T-helper 2 cell (primary cell): ENCODE results near the gene PKNOX2.
"Not testable (repeated sequence)": the region's sequence is repeated elsewhere in the genome, so short reads cannot be mapped to it uniquely, and the experiment has no call there.

Experiments used
- DNase-seq, 5 experiments: peaks; one replicate each; pipeline versions ENCODE4 v3.0.0 to v3.0.0-alpha.2; 2012 to 2022

PKNOX2 gene

GRCh38 chr11:125202977-125203376 is 38.4 kb downstream of the PKNOX2 start:
- no peak for DNase-seq

GRCh38 chr11:125207866-125208425 is 43.4 kb downstream of the PKNOX2 start:
- DNase-seq, result no peak

GRCh38 chr11:125210066-125210465 is 45.5 kb downstream of the PKNOX2 start:
- no peak for DNase-seq

- DNase-seq, result no peak
These were observed 46.8 kb downstream of the PKNOX2 start for GRCh38 chr11:125211191-125211947.

- DNase-seq, result no peak
These were observed 47.4 kb downstream of the PKNOX2 start for GRCh38 chr11:125211948-125212340.

GRCh38 chr11:125214601-125215565 is 50.3 kb downstream of the PKNOX2 start:
- DNase-seq, result no peak

GRCh38 chr11:125215976-125216375 is 51.4 kb downstream of the PKNOX2 start:
- no peak for DNase-seq

- no peak for DNase-seq
These were observed 53.8 kb downstream of the PKNOX2 start for GRCh38 chr11:125218336-125218735.

GRCh38 chr11:125221461-125221860 is 56.9 kb downstream of the PKNOX2 start:
- no peak for DNase-seq

GRCh38 chr11:125222494-125222893 is 57.9 kb downstream of the PKNOX2 start:
- peak in 1 of 5 experiments; percentile 4 for DNase-seq

GRCh38 chr11:125223161-125223560 is 58.6 kb downstream of the PKNOX2 start:
- DNase-seq, result not testable (repeated sequence)

- no peak for DNase-seq
These were observed 59.4 kb downstream of the PKNOX2 start for GRCh38 chr11:125223901-125224361.

- DNase-seq, result no peak
These were observed 60.0 kb downstream of the PKNOX2 start for GRCh38 chr11:125224391-125225021.

GRCh38 chr11:125225401-125225800 is 60.9 kb downstream of the PKNOX2 start:
- DNase-seq, result no peak

- DNase-seq, result no peak
These were observed 61.5 kb downstream of the PKNOX2 start for GRCh38 chr11:125226031-125226430.

GRCh38 chr11:125226706-125227105 is 62.2 kb downstream of the PKNOX2 start:
- DNase-seq, result no peak

- DNase-seq, result no peak
These were observed 62.6 kb downstream of the PKNOX2 start for GRCh38 chr11:125227151-125227550.

GRCh38 chr11:125228445-125228844 is 63.9 kb downstream of the PKNOX2 start:
- DNase-seq, result no peak

GRCh38 chr11:125228993-125229392 is 64.4 kb downstream of the PKNOX2 start:
- no peak for DNase-seq

GRCh38 chr11:125229916-125230315 is 65.4 kb downstream of the PKNOX2 start:
- no peak for DNase-seq

- DNase-seq, result no peak
These were observed 68.6 kb downstream of the PKNOX2 start for GRCh38 chr11:125233116-125233515.

- DNase-seq, result no peak
These were observed 69.3 kb downstream of the PKNOX2 start for GRCh38 chr11:125233736-125234275.
